IMR-90 (cell line): ENCODE measurements around the gene CDH2. TPM values are rescaled to one million over a fixed set of nuclear protein-coding genes. Genes with fewer than 3 reads are reported as not detected.

ENCODE experiments used
- ATAC-seq: fragments of 200-7000 bp; cut with Tn5 transposase; 2 replicates; pipeline ENCODE4 v1.9.1; 2020; ENCODE audit warnings: low read depth, mild to moderate bottlenecking, moderate library complexity
- BruUV-seq: library from RNA; stranded (reverse); fragments of 400-500 nt; replicated peaks from 2 replicates; lab custom pipeline; 2021; lab: Mats Ljungman, UMichigan
- CTCF ChIA-PET: fragments of 300-600 bp; formaldehyde crosslinking; extraction: SDS; loops from one replicate; lab custom pipeline; 2021; ENCODE audit warnings: antibody characterized with exemption; lab: Yijun Ruan, JAX
- POLR2A ChIA-PET: fragments of 300-600 bp; sonication (Branson Sonifier 250); formaldehyde crosslinking; loops from one replicate; lab custom pipeline; 2022; ENCODE audit warnings: antibody characterized with exemption; ENCODE audit not compliant: unreplicated experiment; lab: Charles Lee
- DNase-seq: peaks from one replicate; pipeline ENCODE4 v3.0.0; 2013
- H2AFZ ChIP-seq: replicated peaks from 2 replicates; pipeline ENCODE3; 2013; ENCODE audit warnings: low read length, mild to moderate bottlenecking; ENCODE audit not compliant: poor library complexity
- H2AK5ac ChIP-seq: 2 replicates; pipeline ENCODE4 v1.6.1; 2013; ENCODE audit warnings: low read depth, low read length, inconsistent platforms
- H2AK9ac ChIP-seq: replicated peaks from 2 replicates; pipeline ENCODE3; 2013; ENCODE audit warnings: mild to moderate bottlenecking, low read depth, low read length, moderate library complexity; ENCODE audit not compliant: poor library complexity
- H2BK120ac ChIP-seq: 2 replicates; pipeline ENCODE4 v1.6.1; 2013; ENCODE audit warnings: low read depth, low read length, inconsistent platforms
- H2BK15ac ChIP-seq: 3 replicates; pipeline ENCODE4 v1.6.1; 2013; ENCODE audit warnings: low read depth, low read length, inconsistent platforms
- H2BK20ac ChIP-seq: 2 replicates; pipeline ENCODE4 v1.6.1; 2013; ENCODE audit warnings: low read depth, mild to moderate bottlenecking, inconsistent platforms, low read length, moderate library complexity
- H2BK5ac ChIP-seq: 2 replicates; pipeline ENCODE4 v1.6.1; 2013; ENCODE audit warnings: mild to moderate bottlenecking, low read depth, low read length, inconsistent platforms; ENCODE audit not compliant: poor library complexity, severe bottlenecking
- H3K14ac ChIP-seq: replicated peaks from 2 replicates; pipeline ENCODE4 v1.6.1; 2013; ENCODE audit warnings: low read depth, low read length, inconsistent platforms
- H3K18ac ChIP-seq: 2 replicates; pipeline ENCODE4 v1.6.1; 2013; ENCODE audit warnings: low read depth, low read length, control low read depth
- H3K23ac ChIP-seq: 2 replicates; pipeline ENCODE4 v1.6.1; 2013; ENCODE audit warnings: low read depth, low read length, inconsistent platforms
- H3K27ac ChIP-seq: 2 replicates; pipeline ENCODE4 v1.5.1; 2013; ENCODE audit warnings: mild to moderate bottlenecking, control low read depth, low read length; ENCODE audit not compliant: insufficient read depth
- H3K27me3 ChIP-seq: 2 replicates; pipeline ENCODE4 v1.6.1; 2013; ENCODE audit warnings: low read length; ENCODE audit not compliant: control insufficient read depth, insufficient read depth
- H3K36me3 ChIP-seq: 2 replicates; pipeline ENCODE4 v1.6.1; 2013; ENCODE audit warnings: low read length, mixed read lengths; ENCODE audit not compliant: control insufficient read depth, insufficient read depth
- H3K4ac ChIP-seq: 2 replicates; pipeline ENCODE4 v1.6.1; 2013; ENCODE audit warnings: low read depth, low read length, inconsistent platforms
- H3K4me1 ChIP-seq: 2 replicates; pipeline ENCODE4 v1.6.1; 2013; ENCODE audit warnings: low read length, mixed read lengths; ENCODE audit not compliant: control insufficient read depth, insufficient read depth
- H3K4me2 ChIP-seq: 2 replicates; pipeline ENCODE4 v1.6.1; 2013; ENCODE audit warnings: low read depth, mild to moderate bottlenecking, control low read depth, low read length, moderate library complexity
- H3K4me3 ChIP-seq: 2 replicates; pipeline ENCODE4 v1.5.1; 2013; ENCODE audit warnings: low read depth, mild to moderate bottlenecking, control low read depth, low read length, moderate library complexity; ENCODE audit not compliant: insufficient read depth
- H3K56ac ChIP-seq: 2 replicates; pipeline ENCODE4 v1.6.1; 2013; ENCODE audit warnings: low read length, inconsistent platforms; ENCODE audit not compliant: insufficient read depth; ENCODE audit errors: extremely low read depth
- H3K79me1 ChIP-seq, 2 experiments: 2 replicates each; pipeline ENCODE4 v1.6.1; 2013; ENCODE audit warnings: low read length in 2 of 2, inconsistent platforms in 1 of 2, low read depth in 1 of 2
- H3K9ac ChIP-seq: 2 replicates; pipeline ENCODE4 v1.6.1; 2013; ENCODE audit warnings: low read depth, low read length, control low read depth
- H3K9me1 ChIP-seq: 2 replicates; pipeline ENCODE4 v1.6.1; 2013; ENCODE audit warnings: low read length, inconsistent platforms; ENCODE audit not compliant: insufficient read depth
- H3K9me3 ChIP-seq: 2 replicates; pipeline ENCODE4 v1.6.1; 2013; ENCODE audit warnings: low read length; ENCODE audit not compliant: control insufficient read depth, insufficient read depth
- H4K20me1 ChIP-seq: 2 replicates; pipeline ENCODE4 v1.6.1; 2013; ENCODE audit warnings: low read length, inconsistent platforms; ENCODE audit not compliant: insufficient read depth
- H4K5ac ChIP-seq: 2 replicates; pipeline ENCODE4 v1.6.1; 2013; ENCODE audit warnings: mild to moderate bottlenecking, low read depth, low read length, control low read depth
- H4K8ac ChIP-seq, 2 experiments: 2 replicates each; pipeline ENCODE4 v1.6.1; 2013; ENCODE audit warnings: low read depth in 2 of 2, low read length in 2 of 2, control low read depth in 1 of 2, inconsistent platforms in 1 of 2
- H4K91ac ChIP-seq: 2 replicates; pipeline ENCODE4 v1.6.1; 2013; ENCODE audit warnings: low read depth, low read length, inconsistent platforms; ENCODE audit not compliant: insufficient read depth
- CTCF ChIP-seq: conservative IDR thresholded peaks from 2 replicates; pipeline ENCODE4 v1.5.1; 2012; ENCODE audit warnings: mild to moderate bottlenecking, low read depth, low read length, improper control_type of control experiment
- FOS ChIP-seq: fragments of 150-350 bp; IDR thresholded peaks from 2 replicates; pipeline ENCODE4 v1.6.1; 2016; ENCODE audit warnings: low read depth, low read length
- NFE2L2 ChIP-seq: fragments of 150-350 bp; IDR thresholded peaks from 2 replicates; pipeline ENCODE4 v1.6.1; 2016; ENCODE audit warnings: low read depth, mild to moderate bottlenecking, low read length
- POLR2A ChIP-seq: IDR thresholded peaks from 2 replicates; pipeline ENCODE4 v1.6.1; 2012; ENCODE audit warnings: mild to moderate bottlenecking, low read depth, low read length
- RCOR1 ChIP-seq: IDR thresholded peaks from 2 replicates; pipeline ENCODE4 v1.6.1; 2012; ENCODE audit warnings: mild to moderate bottlenecking, low read length, improper control_type of control experiment; ENCODE audit not compliant: insufficient replicate concordance
- RFX5 ChIP-seq: IDR thresholded peaks from 2 replicates; pipeline ENCODE4 v1.8.0; 2012; ENCODE audit warnings: low read depth, mild to moderate bottlenecking, low read length, moderate library complexity
- WGBS, 2 experiments: methylation state at CpG; one replicate each; pipeline versions ENCODE4 v1.1.5 to v1.1.7; 2013; ENCODE audit warnings: missing lambda C conversion rate in 2 of 2; ENCODE audit not compliant: insufficient read length in 1 of 2; ENCODE audit errors: extremely low coverage in 2 of 2; 5-methylcytosine and 5-hydroxymethylcytosine counted together
- dilution Hi-C: fragments of 300-500 bp; cut with HindIII; formaldehyde crosslinking; loops from one replicate; pipeline ENCODE4 v1.14.3; 2018; ENCODE audit warnings: low sequenced_read_pairs; ENCODE audit not compliant: unreplicated experiment
- in situ Hi-C: fragments of 300-500 bp; cut with MboI; formaldehyde crosslinking; loops from 3 replicates; pipeline ENCODE4 v1.14.3; 2019; ENCODE audit warnings: low sequenced_read_pairs, inconsistent platforms, mixed read lengths
- intact Hi-C: fragments of 100-400 bp; cut with micrococcal nuclease; formaldehyde crosslinking; loops from 2 replicates; pipeline ENCODE4 v1.10.0; 2022
- polyA plus RNA-seq, 3 experiments: library from polyadenylated mRNA; depleted of rRNA; stranded (reverse); fragments of >200 nt; gene quantifications; 2 replicates each; pipeline ENCODE4 v1.2.3, GENCODE V29; 2012; ENCODE audit warnings: low replicate concordance in 1 of 3
- total RNA-seq: library from RNA; depleted of rRNA; stranded (reverse); fragments of >200 nt; gene quantifications from 2 replicates; pipeline ENCODE4 v1.2.3, GENCODE V29; 2012

CDH2 gene
- total and polyA plus RNA-seq, 2 of the 4 experiments (the other 2 are of a cell fraction), result 55.6 to 111 TPM

- no peak overlapping the region for H3K4me3 ChIP-seq
- no TSS peak for BruUV-seq
- no peak overlapping the region for H3K18ac ChIP-seq
- H2BK15ac ChIP-seq, result no peak overlapping the region
- H4K91ac ChIP-seq, result no peak overlapping the region
- H3K56ac ChIP-seq, result no peak overlapping the region
- H2BK5ac ChIP-seq, result no peak overlapping the region
- H3K4me1 ChIP-seq, result no peaks in the 10 kb centered on the region; the same call in 1 of the 2 replicates
- no peak overlapping the region for H4K8ac ChIP-seq
- H3K27ac ChIP-seq, result no peak overlapping the region
- dilution Hi-C loops (no loop called here), in situ Hi-C loops (no loop called here), intact Hi-C loops (no loop called here)
- no peak overlapping the region for H4K5ac ChIP-seq
- no peak overlapping the region for H2AK9ac ChIP-seq
- H2AFZ ChIP-seq, result no peak overlapping the region
- no peaks in the 10 kb centered on the region for H3K9me3 ChIP-seq
- no peak overlapping the region for H3K14ac ChIP-seq
- no peak for DNase-seq
- ChIA-PET CTCF (no interaction called here), POLR2A (no interaction called here)
- no peak for TF ChIP-seq NFE2L2
- TF ChIP-seq POLR2A, result no peak
- no peak for TF ChIP-seq RFX5
- TF ChIP-seq RCOR1, result no peak
- no peak for TF ChIP-seq FOS
- no peak for TF ChIP-seq CTCF
- peaks cover 0 to 14% of the 10 kb centered on the region in 2 experiments; a peak in 3 of 4 replicates for H3K79me1 ChIP-seq
- H4K20me1 ChIP-seq, result no peaks in the 10 kb centered on the region
- no peak overlapping the region for H3K9ac ChIP-seq
- no peak overlapping the region for H2AK5ac ChIP-seq
- no peak overlapping the region for H3K4ac ChIP-seq
- ATAC-seq, result no peak
- no peak overlapping the region for H3K23ac ChIP-seq
- no peak overlapping the region for H2BK120ac ChIP-seq
- H2BK20ac ChIP-seq, result no peak overlapping the region
- peaks cover 11% of the 10 kb centered on the region; the same call in 1 of the 2 replicates for H3K36me3 ChIP-seq
- H3K9me1 ChIP-seq, result peaks cover 18% of the 10 kb centered on the region
- WGBS, 2 experiments, result no CpG with 5 or more reads among the region's 3 CpGs
- H3K4me2 ChIP-seq, result no peak overlapping the region
- H3K27me3 ChIP-seq, result no peaks in the 10 kb centered on the region
These were observed 182.4 kb downstream of the CDH2 start for GRCh38 chr18:27994571-27994970.
